CD14-positive monocyte (primary cell): Measurements from ENCODE around the gene INTS3. TPM values are rescaled to one million over a fixed set of nuclear protein-coding genes. Genes with fewer than 3 reads are reported as not detected.

Source experiments
- DNase-seq, 3 donors: peaks; one replicate each; pipeline ENCODE4 v3.0.0-alpha.2; 2011 to 2022
- H2AFZ ChIP-seq: 2 replicates; pipeline ENCODE4 v1.6.0; 2012; ENCODE audit warnings: mild to moderate bottlenecking, low read depth, low read length, inconsistent platforms; ENCODE audit not compliant: insufficient read depth, poor library complexity, severe bottlenecking
- H3K27ac ChIP-seq, 2 donors: 1 replicate in 1 of 2; 2 replicates in 1 of 2; pipeline ENCODE4 v1.5.1; 2012 to 2013; ENCODE audit warnings: low read length in 2 of 2, control low read depth in 1 of 2, inconsistent platforms in 1 of 2, low read depth in 1 of 2, mild to moderate bottlenecking in 1 of 2
- H3K27me3 ChIP-seq, 2 donors: one replicate each; pipeline versions ENCODE4 v1.6.0 to v1.6.1; 2011 to 2013; ENCODE audit warnings: low read length in 2 of 2; ENCODE audit not compliant: control insufficient read depth in 2 of 2, insufficient read depth in 2 of 2
- H3K36me3 ChIP-seq, 2 donors: replicated peaks in 1 of 2; 1 replicate in 1 of 2; 2 replicates in 1 of 2; pipeline versions ENCODE4 v1.5.1 to v1.6.1; 2012 to 2013; ENCODE audit warnings: low read length in 2 of 2, control low read depth in 1 of 2, inconsistent platforms in 1 of 2, mild to moderate bottlenecking in 1 of 2; ENCODE audit not compliant: insufficient read depth in 2 of 2, control insufficient read depth in 1 of 2
- H3K4me1 ChIP-seq, 2 donors: 1 replicate in 1 of 2; 2 replicates in 1 of 2; pipeline versions ENCODE4 v1.5.1 to v1.6.1; 2012 to 2013; ENCODE audit warnings: low read length in 2 of 2, control low read depth in 1 of 2, inconsistent platforms in 1 of 2, mild to moderate bottlenecking in 1 of 2, moderate library complexity in 1 of 2; ENCODE audit not compliant: insufficient read depth in 2 of 2, control insufficient read depth in 1 of 2
- H3K4me2 ChIP-seq: replicated peaks from 2 replicates; pipeline ENCODE3; 2012; ENCODE audit warnings: low read length, moderate library complexity, mild to moderate bottlenecking; ENCODE audit not compliant: poor library complexity, severe bottlenecking; ENCODE audit errors: extremely low read depth
- H3K4me3 ChIP-seq, 3 experiments: fragments of 200-600 bp in 1 of 3; sonication (generic) in 1 of 3; replicated peaks in 1 of 3; 1 replicate in 2 of 3; 2 replicates in 1 of 3; pipeline ENCODE4 v1.5.1; 2011 to 2013; ENCODE audit warnings: low read length in 3 of 3, mild to moderate bottlenecking in 3 of 3, control low read depth in 2 of 3, low read depth in 2 of 3, inconsistent platforms in 1 of 3, moderate library complexity in 1 of 3
- H3K79me2 ChIP-seq: 2 replicates; pipeline ENCODE4 v1.6.0; 2012; ENCODE audit warnings: mild to moderate bottlenecking, control low read depth, inconsistent platforms, low read length, moderate library complexity; ENCODE audit not compliant: insufficient read depth
- H3K9ac ChIP-seq: 2 replicates; pipeline ENCODE4 v1.6.0; 2017; ENCODE audit warnings: low read length, mild to moderate bottlenecking; ENCODE audit not compliant: insufficient read depth, poor library complexity, severe bottlenecking
- H3K9me3 ChIP-seq, 2 donors: replicated peaks in 1 of 2; 1 replicate in 1 of 2; 2 replicates in 1 of 2; pipeline versions ENCODE4 v1.5.1 to v1.6.1; 2012 to 2013; ENCODE audit warnings: low read length in 2 of 2, control low read depth in 1 of 2; ENCODE audit not compliant: control insufficient read depth in 1 of 2, insufficient read depth in 1 of 2
- H4K20me1 ChIP-seq: 2 replicates; pipeline ENCODE4 v1.6.0; 2012; ENCODE audit warnings: mild to moderate bottlenecking, low read length, control low read depth, moderate library complexity; ENCODE audit not compliant: insufficient read depth
- H3K27ac Mint-ChIP-seq, 7 donors: one replicate each; pipeline ENCODE4 v1.8.0; 2020; ENCODE audit warnings: mild to moderate bottlenecking in 7 of 7, mixed read lengths in 7 of 7, moderate library complexity in 6 of 7, inconsistent platforms in 2 of 7
- H3K27me3 Mint-ChIP-seq, 3 donors: one replicate each; pipeline ENCODE4 v1.8.0; 2021 to 2022; ENCODE audit warnings: low read depth in 3 of 3, mild to moderate bottlenecking in 3 of 3, mixed read lengths in 3 of 3, moderate library complexity in 3 of 3, inconsistent platforms in 1 of 3
- H3K36me3 Mint-ChIP-seq, 2 donors: one replicate each; pipeline ENCODE4 v1.8.0; 2020; ENCODE audit warnings: mixed read lengths in 2 of 2, inconsistent platforms in 1 of 2, mild to moderate bottlenecking in 1 of 2
- H3K4me1 Mint-ChIP-seq: one replicate; pipeline ENCODE4 v1.8.0; 2020; ENCODE audit warnings: mild to moderate bottlenecking, mixed read lengths
- H3K4me3 Mint-ChIP-seq, 2 donors: one replicate each; pipeline ENCODE4 v1.8.0; 2020; ENCODE audit warnings: mild to moderate bottlenecking in 2 of 2, mixed read lengths in 2 of 2, moderate library complexity in 1 of 2
- H3K9me3 Mint-ChIP-seq, 7 donors: one replicate each; pipeline ENCODE4 v1.8.0; 2020 to 2022; ENCODE audit warnings: mixed read lengths in 7 of 7, mild to moderate bottlenecking in 6 of 7, moderate library complexity in 6 of 7, inconsistent platforms in 2 of 7
- WGBS: methylation state at CpG from one replicate; pipeline ENCODE4 v1.1.5; 2013; ENCODE audit warnings: missing lambda C conversion rate; ENCODE audit not compliant: insufficient coverage; 5-methylcytosine and 5-hydroxymethylcytosine counted together
- intact Hi-C, 2 donors: fragments of 100-400 bp; cut with micrococcal nuclease; formaldehyde crosslinking; loops; one replicate each; pipeline versions ENCODE4 v1.15.0 to v1.15.1; 2023
- polyA plus RNA-seq, 3 donors: library from polyadenylated mRNA; depleted of rRNA in 1 of 3; unstranded in 2 of 3; stranded (reverse) in 1 of 3; fragments of 300-500 nt in 2 of 3; fragments of >200 nt in 1 of 3; fragmentation: Illumina TruSeq in 2 of 3; gene quantifications; 1 replicate in 2 of 3; 2 replicates in 1 of 3; pipeline ENCODE4 v1.2.3, GENCODE V29; 2012 to 2021
- TF ChIP-seq, protein P1 (sequence below): fragments of 200-600 bp; IDR thresholded peaks from one replicate; pipeline ENCODE4 v1.8.0; 2022; ENCODE audit warnings: antibody characterized with exemption, mild to moderate bottlenecking

Gene INTS3
- polyA plus RNA-seq, 3 donors = 9.2 to 76.9 (median 15.9) TPM

DNA sequence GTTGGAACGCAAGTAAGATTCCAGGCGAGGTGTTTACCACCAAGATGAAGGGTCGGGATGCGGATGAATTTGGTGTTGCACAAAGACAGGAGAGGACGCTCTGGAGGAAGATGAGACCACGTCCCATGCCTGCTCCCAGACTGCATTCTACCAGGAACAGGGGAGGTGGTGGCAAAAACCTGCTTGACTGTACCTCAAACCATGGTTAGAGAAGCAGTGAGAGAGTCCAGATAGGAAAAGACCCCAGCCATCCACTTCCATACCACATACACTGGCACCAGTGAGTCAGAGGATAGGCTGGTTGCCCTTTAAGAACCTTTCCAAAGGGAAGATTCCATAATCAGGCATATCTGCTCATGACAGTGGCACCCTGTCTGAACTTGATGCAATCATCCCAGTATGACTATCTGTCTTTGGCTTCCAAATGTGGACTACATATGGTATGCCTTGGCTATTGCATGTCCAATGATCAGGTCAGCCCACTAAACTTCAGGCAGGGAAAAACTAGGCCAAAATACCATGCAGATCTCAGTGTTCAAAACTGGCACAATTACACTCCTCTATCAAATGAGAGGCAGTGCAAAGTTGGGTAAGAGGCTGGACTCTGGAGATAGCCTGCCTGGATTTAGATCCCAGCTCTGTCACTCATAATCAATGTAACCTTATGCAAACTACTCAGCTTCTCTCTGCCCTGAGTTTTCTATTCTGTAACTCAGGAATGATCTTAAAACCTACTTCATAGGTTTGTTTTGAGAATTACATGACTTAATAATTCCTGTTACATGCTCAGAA lies 28.7 kb upstream of the INTS3 start:
- Mint-ChIP-seq H3K27me3 (peaks cover 0 to 2% (median 0%) of the 10 kb centered on the region in 3 donors), H3K4me1 (peaks cover 16% of the 10 kb centered on the region), H3K4me3 (no peak overlapping the region), H3K27ac (no peak overlapping the region), H3K36me3 (no peaks in the 10 kb centered on the region), H3K9me3 (no peaks in the 10 kb centered on the region)
- H3K27me3 ChIP-seq = no peaks in the 10 kb centered on the region
- no peak overlapping the region for H2AFZ ChIP-seq
- no peak overlapping the region for H3K4me3 ChIP-seq
- TF ChIP-seq, protein P1, sequence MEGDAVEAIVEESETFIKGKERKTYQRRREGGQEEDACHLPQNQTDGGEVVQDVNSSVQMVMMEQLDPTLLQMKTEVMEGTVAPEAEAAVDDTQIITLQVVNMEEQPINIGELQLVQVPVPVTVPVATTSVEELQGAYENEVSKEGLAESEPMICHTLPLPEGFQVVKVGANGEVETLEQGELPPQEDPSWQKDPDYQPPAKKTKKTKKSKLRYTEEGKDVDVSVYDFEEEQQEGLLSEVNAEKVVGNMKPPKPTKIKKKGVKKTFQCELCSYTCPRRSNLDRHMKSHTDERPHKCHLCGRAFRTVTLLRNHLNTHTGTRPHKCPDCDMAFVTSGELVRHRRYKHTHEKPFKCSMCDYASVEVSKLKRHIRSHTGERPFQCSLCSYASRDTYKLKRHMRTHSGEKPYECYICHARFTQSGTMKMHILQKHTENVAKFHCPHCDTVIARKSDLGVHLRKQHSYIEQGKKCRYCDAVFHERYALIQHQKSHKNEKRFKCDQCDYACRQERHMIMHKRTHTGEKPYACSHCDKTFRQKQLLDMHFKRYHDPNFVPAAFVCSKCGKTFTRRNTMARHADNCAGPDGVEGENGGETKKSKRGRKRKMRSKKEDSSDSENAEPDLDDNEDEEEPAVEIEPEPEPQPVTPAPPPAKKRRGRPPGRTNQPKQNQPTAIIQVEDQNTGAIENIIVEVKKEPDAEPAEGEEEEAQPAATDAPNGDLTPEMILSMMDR = no peak
- H3K4me2 ChIP-seq = no peak overlapping the region
- H3K27ac ChIP-seq = no peak overlapping the region
- DNase-seq = no peak
- H3K9ac ChIP-seq = no peak overlapping the region
- H3K79me2 ChIP-seq = no peaks in the 10 kb centered on the region
- intact Hi-C loops = no loop called here
- peaks cover 12 to 13% of the 10 kb centered on the region in 2 donors for H3K4me1 ChIP-seq
- 92% methylated on average over 6 of the region's 6 CpGs for WGBS
- H4K20me1 ChIP-seq = no peaks in the 10 kb centered on the region
- no peaks in the 10 kb centered on the region for H3K36me3 ChIP-seq
- no peaks in the 10 kb centered on the region for H3K9me3 ChIP-seq

DNA sequence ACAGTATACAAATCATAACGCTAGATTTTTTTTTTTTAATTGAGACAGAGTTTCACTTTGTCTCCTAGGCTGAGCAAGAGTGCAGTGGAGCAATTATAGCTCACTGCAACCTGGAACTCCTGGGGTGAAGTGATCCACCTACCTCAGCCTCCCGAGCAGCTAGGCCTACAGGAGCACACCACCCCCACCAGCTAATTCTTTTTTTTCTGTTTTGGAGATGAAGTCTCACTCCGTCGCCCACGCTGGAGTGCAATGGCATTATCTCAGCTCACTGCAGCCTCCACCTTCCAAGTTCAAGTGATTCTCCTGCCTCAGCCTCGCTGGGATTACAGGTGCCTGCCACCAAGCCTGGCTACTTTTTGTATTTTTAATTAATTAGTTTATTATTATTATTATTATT lies 28.1 kb upstream of the INTS3 start:
- Histone ChIP-seq H3K27me3 (no peaks in the 10 kb centered on the region), H3K9ac (no peak overlapping the region), H3K36me3 (no peaks in the 10 kb centered on the region), H3K79me2 (no peaks in the 10 kb centered on the region), H3K27ac (no peak overlapping the region), H3K9me3 (no peaks in the 10 kb centered on the region), H3K4me3 (no peak overlapping the region), H3K4me2 (no peak overlapping the region), H3K4me1 (peaks cover 12 to 13% of the 10 kb centered on the region in 2 donors), H2AFZ (no peak overlapping the region), H4K20me1 (no peaks in the 10 kb centered on the region)
- Mint-ChIP-seq H3K4me1 (peaks cover 16% of the 10 kb centered on the region), H3K27ac (no peak overlapping the region), H3K27me3 (peaks cover 0 to 2% (median 0%) of the 10 kb centered on the region in 3 donors), H3K4me3 (no peak overlapping the region), H3K36me3 (no peaks in the 10 kb centered on the region), H3K9me3 (no peaks in the 10 kb centered on the region)
- no peak for DNase-seq
- WGBS = no CpG with 5 or more reads among the region's 6 CpGs
- TF ChIP-seq, protein P1 = no peak
- intact Hi-C loops = no loop called here
